NB4 (cell line): ENCODE data around the gene TM4SF5.
A peak's percentile ranks its signal among the peaks of the same experiment; 100 is the strongest.

Experiments
- DNase-seq: peaks from one replicate; pipeline ENCODE4 v3.0.0; 2010; ENCODE audit warnings: low read depth
- H3K4me3 ChIP-seq: one replicate; pipeline ENCODE4 v1.5.1; 2011; ENCODE audit warnings: mild to moderate bottlenecking, low read depth, low read length, moderate library complexity
- MYC ChIP-seq: IDR thresholded peaks from 2 replicates; pipeline ENCODE4 v1.6.1; 2011; ENCODE audit warnings: low read depth, low read length
- POLR2A ChIP-seq: IDR thresholded peaks from 2 replicates; pipeline ENCODE4 v1.6.1; 2011; ENCODE audit warnings: mild to moderate bottlenecking; ENCODE audit not compliant: insufficient read length; ENCODE audit errors: extremely low read depth
- TF ChIP-seq, protein P1 (sequence below): IDR thresholded peaks from one replicate; pipeline ENCODE4 v1.5.1; 2012; ENCODE audit warnings: low read depth, low read length
- TF ChIP-seq, protein P2 (sequence below): IDR thresholded peaks from 2 replicates; pipeline ENCODE4 v1.6.1; 2011; ENCODE audit warnings: low read depth, low read length

Gene TM4SF5

DNA sequence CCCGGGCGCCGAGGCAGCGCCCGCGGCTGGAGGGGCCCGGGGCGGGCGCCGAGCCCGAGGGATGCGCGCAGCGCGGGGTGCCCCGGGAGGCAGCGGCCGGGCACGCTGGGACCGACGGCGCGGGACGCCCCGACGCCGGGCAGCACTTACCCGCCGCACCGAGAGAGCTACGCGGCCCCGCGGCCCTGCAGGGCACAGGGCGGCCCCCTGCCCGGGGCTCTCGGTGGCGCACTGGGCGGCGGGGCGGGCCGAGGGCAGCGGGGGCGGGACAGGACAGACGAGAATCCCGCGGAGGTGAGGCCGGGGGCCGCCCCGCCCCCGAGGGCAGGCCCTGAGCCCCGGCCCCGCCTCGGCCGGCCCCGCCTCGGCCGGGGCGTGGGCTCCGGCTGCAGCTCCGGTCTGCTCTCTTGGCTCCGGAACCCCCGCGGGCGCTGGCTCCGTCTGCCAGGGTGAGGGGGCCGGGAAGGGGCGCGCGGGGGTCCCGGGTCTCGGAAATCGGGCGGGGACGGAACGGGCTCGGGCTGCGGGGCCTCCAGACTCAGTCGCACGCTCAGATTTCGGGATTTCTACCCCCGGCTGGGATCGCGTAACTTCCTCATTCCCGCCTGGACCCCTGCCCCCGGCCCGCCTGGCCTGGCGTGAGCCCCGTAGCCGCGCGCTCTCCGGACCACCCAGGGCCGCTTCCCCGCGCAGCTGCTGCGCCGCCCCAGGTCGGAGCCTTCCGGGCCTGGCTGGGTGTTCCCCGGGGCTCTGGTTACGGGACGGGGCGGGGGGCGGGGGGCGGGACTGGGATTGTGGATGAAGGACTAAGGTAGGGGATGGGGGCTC, 35.3 kb downstream of the TM4SF5 start, which contains the start of gene PLD2:
Gene PLD2 (plus strand): TSS at position 376 of the 828 bp plus-strand sequence. CDS start 621 bp downstream, outside the sequence.
- peak; percentile 79 for DNase-seq

DNA sequence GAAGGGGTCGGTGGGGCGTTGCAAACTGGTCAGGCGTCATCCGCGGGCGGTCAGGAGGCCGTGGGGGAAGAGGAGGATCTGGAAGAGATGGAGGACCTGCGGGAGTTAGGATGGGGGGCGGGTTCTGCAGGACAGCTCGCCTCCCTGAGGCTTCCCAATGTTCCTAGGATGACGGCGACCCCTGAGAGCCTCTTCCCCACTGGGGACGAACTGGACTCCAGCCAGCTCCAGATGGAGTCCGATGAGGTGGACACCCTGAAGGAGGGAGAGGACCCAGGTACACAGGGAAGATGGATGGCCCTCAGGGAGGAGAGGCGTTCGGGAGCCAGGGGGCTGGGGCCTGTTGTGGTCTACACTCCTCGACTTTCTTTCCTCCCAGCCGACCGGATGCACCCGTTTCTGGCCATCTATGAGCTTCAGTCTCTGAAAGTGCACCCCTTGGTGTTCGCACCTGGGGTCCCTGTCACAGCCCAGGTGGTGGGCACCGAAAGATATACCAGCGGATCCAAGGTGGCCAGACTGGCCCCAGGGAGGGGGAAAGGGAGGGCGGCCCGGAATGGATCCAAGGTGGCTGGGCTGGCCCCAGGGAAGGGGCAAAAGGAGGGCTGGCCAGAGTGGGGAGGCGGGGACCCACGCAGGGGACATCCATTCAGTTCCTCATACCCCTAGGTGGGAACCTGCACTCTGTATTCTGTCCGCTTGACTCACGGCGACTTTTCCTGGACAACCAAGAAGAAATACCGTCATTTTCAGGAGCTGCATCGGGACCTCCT, 36.1 kb downstream of the TM4SF5 start:
- no peak overlapping the region for H3K4me3 ChIP-seq
- no peak for DNase-seq
- TF ChIP-seq, protein P1, sequence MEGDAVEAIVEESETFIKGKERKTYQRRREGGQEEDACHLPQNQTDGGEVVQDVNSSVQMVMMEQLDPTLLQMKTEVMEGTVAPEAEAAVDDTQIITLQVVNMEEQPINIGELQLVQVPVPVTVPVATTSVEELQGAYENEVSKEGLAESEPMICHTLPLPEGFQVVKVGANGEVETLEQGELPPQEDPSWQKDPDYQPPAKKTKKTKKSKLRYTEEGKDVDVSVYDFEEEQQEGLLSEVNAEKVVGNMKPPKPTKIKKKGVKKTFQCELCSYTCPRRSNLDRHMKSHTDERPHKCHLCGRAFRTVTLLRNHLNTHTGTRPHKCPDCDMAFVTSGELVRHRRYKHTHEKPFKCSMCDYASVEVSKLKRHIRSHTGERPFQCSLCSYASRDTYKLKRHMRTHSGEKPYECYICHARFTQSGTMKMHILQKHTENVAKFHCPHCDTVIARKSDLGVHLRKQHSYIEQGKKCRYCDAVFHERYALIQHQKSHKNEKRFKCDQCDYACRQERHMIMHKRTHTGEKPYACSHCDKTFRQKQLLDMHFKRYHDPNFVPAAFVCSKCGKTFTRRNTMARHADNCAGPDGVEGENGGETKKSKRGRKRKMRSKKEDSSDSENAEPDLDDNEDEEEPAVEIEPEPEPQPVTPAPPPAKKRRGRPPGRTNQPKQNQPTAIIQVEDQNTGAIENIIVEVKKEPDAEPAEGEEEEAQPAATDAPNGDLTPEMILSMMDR, result no peak
- TF ChIP-seq, protein P2, sequence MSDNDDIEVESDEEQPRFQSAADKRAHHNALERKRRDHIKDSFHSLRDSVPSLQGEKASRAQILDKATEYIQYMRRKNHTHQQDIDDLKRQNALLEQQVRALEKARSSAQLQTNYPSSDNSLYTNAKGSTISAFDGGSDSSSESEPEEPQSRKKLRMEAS, result no peak
- no peak for TF ChIP-seq POLR2A
- TF ChIP-seq MYC, result no peak

More for the DNA sequence above, 35.3 kb downstream of the TM4SF5 start, which contains the start of gene PLD2:
- H3K4me3 ChIP-seq, result peak within 1 kb of the TSS; percentile 63
- TF ChIP-seq POLR2A, result peak; percentile 35
- TF ChIP-seq, protein P1, result no peak

DNA sequence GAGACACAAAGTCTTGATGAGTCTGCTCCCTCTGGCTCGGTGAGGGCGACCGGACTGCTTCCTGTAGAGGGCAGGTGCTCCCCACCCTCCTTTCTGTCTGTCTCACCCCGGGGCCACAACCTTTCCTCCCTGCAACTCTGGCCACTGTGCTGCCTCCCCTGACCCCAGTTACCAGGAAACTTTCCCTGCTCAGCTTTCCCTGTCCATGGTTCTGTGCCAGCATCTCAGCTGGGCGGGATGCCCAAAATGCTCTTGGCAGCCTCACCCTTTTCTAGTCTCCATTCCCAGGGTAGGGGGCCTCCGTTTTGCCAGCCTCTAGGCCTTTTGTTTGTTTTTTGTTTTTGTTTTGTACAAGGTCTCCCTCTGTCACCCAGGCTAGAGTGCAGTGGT, 36.7 kb downstream of the TM4SF5 start:
- no peak overlapping the region for H3K4me3 ChIP-seq
- no peak for DNase-seq
- TF ChIP-seq MYC, result no peak
- TF ChIP-seq, protein P2, result no peak
- no peak for TF ChIP-seq POLR2A

DNA sequence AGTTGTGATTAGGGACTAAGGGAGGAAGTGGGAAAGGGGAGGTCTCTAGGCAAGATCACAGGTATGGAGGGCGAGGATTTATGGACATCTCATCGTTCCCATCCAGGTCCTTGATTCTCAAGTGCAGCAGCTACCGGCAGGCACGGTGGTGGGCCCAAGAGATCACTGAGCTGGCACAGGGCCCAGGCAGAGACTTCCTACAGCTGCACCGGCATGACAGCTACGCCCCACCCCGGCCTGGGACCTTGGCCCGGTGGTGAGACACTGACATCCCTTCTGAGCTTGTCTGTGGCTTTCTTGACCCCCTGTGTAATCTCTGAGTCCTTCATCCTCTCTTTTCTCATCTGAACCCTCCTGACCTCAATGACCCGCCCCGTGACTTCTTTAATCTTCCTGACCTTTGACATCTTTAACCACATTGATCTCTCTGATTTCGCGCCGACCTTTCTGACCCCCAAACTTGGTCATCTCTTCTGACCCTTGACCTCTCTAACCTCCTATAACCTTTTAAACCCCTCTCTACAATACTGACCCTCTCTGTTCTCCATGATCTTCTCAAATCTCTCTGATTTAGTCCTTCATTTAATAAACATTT, 39.1 kb downstream of the TM4SF5 start:
- no peak overlapping the region for H3K4me3 ChIP-seq
- TF ChIP-seq POLR2A (no peak), MYC (no peak)
- TF ChIP-seq, protein P2, result no peak
- TF ChIP-seq, protein P1, result no peak
- DNase-seq, result no peak

DNA sequence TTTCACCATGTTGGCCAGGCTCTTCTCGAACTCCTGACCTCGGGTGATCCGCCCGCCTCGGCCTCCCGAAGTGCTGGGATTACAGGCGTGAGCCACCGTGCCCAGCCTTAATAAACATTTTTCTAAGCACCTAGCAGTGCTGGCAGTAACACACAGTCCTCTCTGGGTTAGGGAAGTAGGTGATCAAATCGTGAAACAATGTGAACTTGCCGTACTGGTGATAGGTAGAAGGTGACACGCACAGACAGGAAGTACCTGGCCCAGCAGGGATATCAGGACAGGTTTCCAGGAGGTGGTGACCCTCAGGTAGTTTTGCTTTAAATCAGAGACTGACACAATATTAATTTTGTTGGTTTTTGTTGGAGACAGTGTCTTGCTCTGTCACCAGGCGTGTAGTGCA, 39.8 kb downstream of the TM4SF5 start:
- TF ChIP-seq POLR2A (no peak), MYC (no peak)
- TF ChIP-seq, protein P1, result no peak
- TF ChIP-seq, protein P2, result no peak
- DNase-seq, result no peak
- no peak overlapping the region for H3K4me3 ChIP-seq
